Measurements from ENCODE around the gene RAB5IF.

The RAB5IF gene

GRCh38 chr20:36658300-36658699 lies 52.7 kb downstream of the RAB5IF start:
- DNase-seq (ENCODE audit: extremely low read depth in 1 of 2, low read depth in 1 of 2) = no peak
